Common myeloid progenitor, CD34-positive (primary cell): Measurements from ENCODE around the gene P2RX4.

Experiments used
- CTCF ChIA-PET: fragments of 350-600 bp; sonication (Branson Sonifier 250); formaldehyde crosslinking; loops from one replicate; lab custom pipeline; 2021; ENCODE audit warnings: antibody characterized with exemption; lab: Charles Lee
- POLR2A ChIA-PET: fragments of 350-600 bp; sonication (Branson Sonifier 250); formaldehyde crosslinking; loops from one replicate; lab custom pipeline; 2021; ENCODE audit warnings: antibody characterized with exemption; lab: Charles Lee
- DNase-seq, 3 donors: peaks; one replicate each; pipeline versions ENCODE4 v3.0.0 to v3.0.0-alpha.2; 2013
- H3K27ac ChIP-seq, 2 experiments: 1 replicate in 1 of 2; 2 replicates in 1 of 2; pipeline ENCODE4 v1.7.0; 2013; ENCODE audit warnings: inconsistent platforms in 2 of 2, low read length in 2 of 2, mild to moderate bottlenecking in 2 of 2, low read depth in 1 of 2, moderate library complexity in 1 of 2; ENCODE audit not compliant: severe bottlenecking in 2 of 2, insufficient read depth in 1 of 2, poor library complexity in 1 of 2
- H3K27me3 ChIP-seq, 5 experiments: replicated peaks in 2 of 5; 1 replicate in 3 of 5; 2 replicates in 2 of 5; pipeline versions ENCODE4 v1.6.1 to v1.7.0; 2013; ENCODE audit warnings: low read length in 4 of 5, mild to moderate bottlenecking in 2 of 5, moderate library complexity in 2 of 5, inconsistent platforms in 1 of 5; ENCODE audit not compliant: insufficient read depth in 5 of 5, control insufficient read depth in 4 of 5
- H3K36me3 ChIP-seq, 4 experiments: 1 replicate in 2 of 4; 2 replicates in 2 of 4; pipeline versions ENCODE4 v1.6.1 to v1.7.0; 2013; ENCODE audit warnings: low read length in 3 of 4, control low read depth in 1 of 4, mild to moderate bottlenecking in 1 of 4; ENCODE audit not compliant: control insufficient read depth in 4 of 4, insufficient read depth in 4 of 4
- H3K4me1 ChIP-seq, 4 experiments: 1 replicate in 3 of 4; 2 replicates in 1 of 4; pipeline versions ENCODE4 v1.6.1 to v1.7.1; 2013; ENCODE audit warnings: low read length in 3 of 4, mild to moderate bottlenecking in 3 of 4, control low read depth in 1 of 4, inconsistent platforms in 1 of 4, moderate library complexity in 1 of 4; ENCODE audit not compliant: control insufficient read depth in 4 of 4, insufficient read depth in 4 of 4; ENCODE audit errors: control extremely low read depth in 1 of 4
- H3K4me3 ChIP-seq, 7 experiments: 1 replicate in 4 of 7; 2 replicates in 3 of 7; pipeline versions ENCODE4 v1.5.1 to v1.7.0; 2013; ENCODE audit warnings: mild to moderate bottlenecking in 7 of 7, low read length in 6 of 7, moderate library complexity in 6 of 7, inconsistent platforms in 2 of 7, low read depth in 2 of 7, control low read depth in 1 of 7; ENCODE audit not compliant: insufficient read depth in 4 of 7, control insufficient read depth in 1 of 7; ENCODE audit errors: extremely low read depth in 1 of 7
- H3K9me3 ChIP-seq, 5 experiments: 1 replicate in 4 of 5; 2 replicates in 1 of 5; pipeline versions ENCODE4 v1.6.1 to v1.7.1; 2013; ENCODE audit warnings: low read length in 4 of 5, mild to moderate bottlenecking in 2 of 5, inconsistent platforms in 1 of 5, low read depth in 1 of 5, moderate library complexity in 1 of 5; ENCODE audit not compliant: control insufficient read depth in 4 of 5, insufficient read depth in 2 of 5; ENCODE audit errors: control extremely low read depth in 1 of 5
- WGBS: methylation state at CpG from one replicate; pipeline ENCODE4 v1.1.5; 2013; ENCODE audit not compliant: insufficient coverage; 5-methylcytosine and 5-hydroxymethylcytosine counted together

The P2RX4 gene

DNA sequence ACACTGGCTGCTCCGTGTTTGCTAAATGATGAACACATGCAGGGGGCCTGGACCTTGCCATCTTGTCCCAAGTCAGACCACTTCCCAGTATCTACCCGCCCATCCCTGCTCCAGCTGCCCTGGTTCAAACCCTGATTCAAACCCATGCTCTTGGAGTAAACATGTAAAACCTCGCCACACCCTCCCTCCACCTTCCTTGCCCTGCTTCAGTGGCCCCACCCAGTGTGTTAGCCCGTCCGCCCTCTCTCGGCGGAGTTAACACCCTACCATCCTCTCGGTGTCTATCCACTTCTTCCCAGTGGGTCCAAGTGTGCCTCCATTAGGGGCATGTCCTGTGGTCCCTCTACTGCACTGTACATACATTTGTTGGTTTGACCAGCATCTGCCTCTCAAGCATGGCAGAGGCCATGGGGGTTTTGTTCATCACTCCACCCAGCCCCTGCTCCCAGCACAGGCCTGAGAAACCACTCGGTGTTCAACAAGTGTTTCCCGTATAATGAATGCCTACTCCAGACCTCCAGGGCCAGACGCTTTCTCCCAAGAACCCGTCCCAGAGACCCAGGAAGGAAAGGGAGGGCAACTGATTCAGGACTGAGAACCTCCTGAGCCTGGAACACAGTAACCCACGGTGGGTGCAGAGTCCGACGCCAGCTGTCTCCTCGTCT, 37.1 kb downstream of the P2RX4 start:
- CTCF ChIA-PET = interaction anchor here (0.6 kb wide), 1 partner anchor 275 kb away, joined by 3 read pairs; no protein-coding TSS in a partner anchor
- no peak overlapping the region for H3K4me3 ChIP-seq
- DNase-seq = no peak
- H3K27ac ChIP-seq = no peak overlapping the region
- H3K36me3 ChIP-seq = peaks cover 20 to 78% (median 64%) of the 10 kb centered on the region in 4 experiments
- no peaks in the 10 kb centered on the region for H3K9me3 ChIP-seq
- POLR2A ChIA-PET = no interaction called here
- WGBS = 97% methylated on average over 16 of the region's 16 CpGs
- H3K27me3 ChIP-seq = no peaks in the 10 kb centered on the region
- peaks cover 0 to 2% (median 0%) of the 10 kb centered on the region in 4 experiments for H3K4me1 ChIP-seq

GRCh38 chr12:121248622-121249021, 38.7 kb downstream of the P2RX4 start:
- Histone ChIP-seq H3K27me3 (no peaks in the 10 kb centered on the region), H3K9me3 (no peaks in the 10 kb centered on the region), H3K4me3 (no peak overlapping the region), H3K36me3 (peaks cover 27 to 87% (median 71%) of the 10 kb centered on the region in 4 experiments), H3K27ac (no peak overlapping the region), H3K4me1 (no peaks in the 10 kb centered on the region)
- ChIA-PET CTCF (no interaction called here), POLR2A (no interaction called here)
- no peak for DNase-seq
- WGBS = 96% methylated on average over 22 of the region's 22 CpGs

DNA sequence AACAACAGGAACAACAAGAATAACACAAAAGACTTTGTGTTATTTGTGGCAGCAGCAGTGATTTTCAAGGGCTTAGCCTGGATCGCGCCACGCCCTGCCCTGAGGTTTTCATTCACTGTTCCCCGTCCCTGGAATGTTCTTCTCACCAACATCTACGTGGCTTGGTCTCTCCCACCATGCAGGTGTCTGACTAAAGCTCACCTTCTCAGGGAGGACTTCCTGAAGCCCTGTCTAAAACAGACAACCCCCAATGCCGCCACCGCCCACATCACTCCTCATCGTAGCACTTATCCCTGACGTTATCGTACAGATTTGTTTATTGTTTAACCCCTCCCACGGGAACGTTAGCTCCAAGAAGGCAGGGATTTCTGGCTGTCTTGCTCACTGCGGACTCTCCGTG, 40.4 kb downstream of the P2RX4 start:
- WGBS = 100% methylated on average over 7 of the region's 14 CpGs
- POLR2A ChIA-PET = no interaction called here

GRCh38 chr12:121251838-121252237, 41.9 kb downstream of the P2RX4 start:
- POLR2A ChIA-PET = no interaction called here
- WGBS = 100% methylated on average over 1 of the region's 2 CpGs

More for the DNA sequence above, 40.4 kb downstream of the P2RX4 start:
- CTCF ChIA-PET = interaction anchor here (0.7 kb wide), 1 partner anchor 279 kb away, joined by 3 read pairs; no protein-coding TSS in a partner anchor
- H3K27me3 ChIP-seq = no peaks in the 10 kb centered on the region
- no peak overlapping the region for H3K27ac ChIP-seq
- no peaks in the 10 kb centered on the region for H3K9me3 ChIP-seq
- no peaks in the 10 kb centered on the region for H3K4me1 ChIP-seq
- no peak overlapping the region for H3K4me3 ChIP-seq
- DNase-seq = no peak
- peaks cover 25 to 85% (median 68%) of the 10 kb centered on the region in 4 experiments for H3K36me3 ChIP-seq

GRCh38 chr12:121252712-121253345, 42.9 kb downstream of the P2RX4 start:
- peaks cover 30 to 86% (median 65%) of the 10 kb centered on the region in 4 experiments for H3K36me3 ChIP-seq
- DNase-seq = no peak
- H3K4me1 ChIP-seq = no peaks in the 10 kb centered on the region
- CTCF ChIA-PET = no interaction called here
- no peak overlapping the region for H3K4me3 ChIP-seq
- 96% methylated on average over 8 of the region's 9 CpGs for WGBS
- H3K27ac ChIP-seq = no peak overlapping the region
- H3K27me3 ChIP-seq = no peaks in the 10 kb centered on the region
- no peaks in the 10 kb centered on the region for H3K9me3 ChIP-seq
- POLR2A ChIA-PET = no interaction called here

More at GRCh38 chr12:121251838-121252237, 41.9 kb downstream of the P2RX4 start:
- Histone ChIP-seq H3K27ac (no peak overlapping the region), H3K36me3 (peaks cover 33 to 93% (median 71%) of the 10 kb centered on the region in 4 experiments), H3K4me3 (no peak overlapping the region), H3K4me1 (no peaks in the 10 kb centered on the region), H3K27me3 (no peaks in the 10 kb centered on the region), H3K9me3 (no peaks in the 10 kb centered on the region)
- CTCF ChIA-PET = interaction anchor here (1.2 kb wide), 1 partner anchor 17 kb away, joined by 3 read pairs; no protein-coding TSS in a partner anchor
- no peak for DNase-seq

DNA sequence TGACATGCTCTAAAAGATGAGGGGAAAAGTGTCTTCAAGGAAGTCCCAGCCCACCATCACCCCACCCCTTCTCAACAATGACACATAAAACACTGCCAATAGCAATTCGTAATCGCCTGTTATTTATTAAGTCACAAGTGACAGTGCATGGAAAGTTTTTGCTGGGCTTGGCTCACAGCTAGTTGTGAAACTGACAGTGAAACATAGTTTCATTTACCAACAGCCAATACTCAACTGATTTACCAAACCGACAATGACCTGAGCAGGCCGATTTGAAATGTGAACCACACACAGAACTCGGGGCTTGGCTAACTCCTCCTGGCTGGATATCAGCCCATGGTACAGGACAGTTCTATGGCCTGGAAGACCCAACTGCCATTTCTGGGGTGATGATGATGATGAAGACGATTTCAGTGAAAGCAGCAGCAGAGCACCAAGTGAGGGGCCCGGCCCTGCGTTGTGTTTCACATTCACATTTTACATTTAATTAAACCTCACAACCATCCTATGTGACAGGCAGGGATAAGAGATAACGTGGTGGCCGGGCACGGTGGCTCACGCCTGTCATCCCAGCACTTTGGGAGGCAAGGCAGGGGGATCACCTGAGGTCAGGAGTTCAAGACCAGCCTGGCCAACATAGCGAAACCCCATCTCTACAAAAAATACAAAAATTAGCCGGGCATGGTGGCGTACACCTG, 43.9 kb downstream of the P2RX4 start:
- no peak for DNase-seq
- no peaks in the 10 kb centered on the region for H3K9me3 ChIP-seq
- no peak overlapping the region for H3K27ac ChIP-seq
- POLR2A ChIA-PET = no interaction called here
- H3K4me3 ChIP-seq = no peak overlapping the region
- H3K4me1 ChIP-seq = no peaks in the 10 kb centered on the region
- CTCF ChIA-PET = no interaction called here
- H3K36me3 ChIP-seq = peaks cover 30 to 80% (median 59%) of the 10 kb centered on the region in 4 experiments
- no peaks in the 10 kb centered on the region for H3K27me3 ChIP-seq
- 100% methylated on average over 6 of the region's 15 CpGs for WGBS
